Astrocyte (in vitro differentiated cells and primary cell): ENCODE measurements around the gene NDRG4.

Experiments
- EZH2 ChIP-seq: IDR thresholded peaks from 2 replicates; pipeline ENCODE4 v1.6.1; 2012; ENCODE audit warnings: mild to moderate bottlenecking, low read length, inconsistent platforms; ENCODE audit not compliant: insufficient read depth
- TF ChIP-seq, protein P1 (sequence below): IDR thresholded peaks from 2 replicates; pipeline ENCODE4 v1.5.1; 2011; ENCODE audit warnings: low read depth, mild to moderate bottlenecking, inconsistent platforms, low read length, moderate library complexity; ENCODE audit not compliant: insufficient read depth

DNA sequence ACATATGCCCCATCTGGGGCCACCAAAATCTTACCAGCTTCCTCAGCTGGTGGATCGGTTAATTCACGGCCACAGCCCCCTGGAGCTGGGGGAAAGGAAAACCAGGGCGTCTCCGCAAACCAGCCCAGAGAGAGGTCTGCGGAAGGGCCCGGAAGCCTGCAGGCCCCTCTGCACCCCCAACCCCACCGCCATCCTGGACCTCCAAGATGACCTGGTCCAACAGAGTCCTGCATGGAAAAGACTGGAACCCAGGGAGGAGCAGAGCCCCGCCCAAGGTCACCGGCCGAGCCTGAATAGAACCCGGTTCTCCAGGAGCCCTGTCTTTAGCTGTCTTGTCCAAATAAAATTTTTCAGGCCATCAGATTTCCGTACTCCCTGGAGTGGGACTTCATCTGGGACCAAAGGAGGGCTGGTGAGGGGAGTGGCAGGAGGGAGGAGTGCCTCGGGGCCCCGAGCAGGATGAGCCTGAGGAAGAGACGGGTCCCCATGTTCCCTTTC, 37.4 kb upstream of the NDRG4 start:
- TF ChIP-seq, protein P1, sequence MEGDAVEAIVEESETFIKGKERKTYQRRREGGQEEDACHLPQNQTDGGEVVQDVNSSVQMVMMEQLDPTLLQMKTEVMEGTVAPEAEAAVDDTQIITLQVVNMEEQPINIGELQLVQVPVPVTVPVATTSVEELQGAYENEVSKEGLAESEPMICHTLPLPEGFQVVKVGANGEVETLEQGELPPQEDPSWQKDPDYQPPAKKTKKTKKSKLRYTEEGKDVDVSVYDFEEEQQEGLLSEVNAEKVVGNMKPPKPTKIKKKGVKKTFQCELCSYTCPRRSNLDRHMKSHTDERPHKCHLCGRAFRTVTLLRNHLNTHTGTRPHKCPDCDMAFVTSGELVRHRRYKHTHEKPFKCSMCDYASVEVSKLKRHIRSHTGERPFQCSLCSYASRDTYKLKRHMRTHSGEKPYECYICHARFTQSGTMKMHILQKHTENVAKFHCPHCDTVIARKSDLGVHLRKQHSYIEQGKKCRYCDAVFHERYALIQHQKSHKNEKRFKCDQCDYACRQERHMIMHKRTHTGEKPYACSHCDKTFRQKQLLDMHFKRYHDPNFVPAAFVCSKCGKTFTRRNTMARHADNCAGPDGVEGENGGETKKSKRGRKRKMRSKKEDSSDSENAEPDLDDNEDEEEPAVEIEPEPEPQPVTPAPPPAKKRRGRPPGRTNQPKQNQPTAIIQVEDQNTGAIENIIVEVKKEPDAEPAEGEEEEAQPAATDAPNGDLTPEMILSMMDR: no peak
- no peak for TF ChIP-seq EZH2
